ENCODE measurements around the gene SERPINA3.

Gene SERPINA3

DNA sequence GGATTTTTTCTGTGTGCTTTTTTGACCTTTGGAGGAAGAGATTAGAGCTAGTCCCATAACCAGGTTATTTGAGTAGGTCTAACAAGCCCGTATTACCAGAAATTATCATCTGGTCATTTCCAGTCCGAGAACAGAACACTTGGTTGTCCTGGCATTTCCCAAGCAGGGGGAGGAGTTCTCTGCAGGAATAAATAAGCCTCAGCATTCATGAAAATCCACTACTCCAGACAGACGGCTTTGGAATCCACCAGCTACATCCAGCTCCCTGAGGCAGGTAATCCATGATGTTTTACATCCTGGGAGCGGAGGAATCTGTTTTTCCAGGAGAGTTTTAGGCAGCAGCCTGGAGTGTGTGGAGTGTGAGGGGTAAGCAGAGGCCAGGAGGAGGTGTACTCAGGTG lies at the start of gene SERPINA3:
Gene SERPINA3 (plus strand): TSS at position 218 of the 400 bp plus-strand sequence. CDS start 2,051 bp downstream, outside the sequence.
- Mint-ChIP-seq H3K4me1 (ENCODE audit: low read depth) (no peaks in the 10 kb centered on the region), H3K4me3 (no peak within 1 kb of the TSS), H3K27me3 (ENCODE audit: low read depth) (no peaks in the 10 kb centered on the region), H3K36me3 (ENCODE audit: low read depth) (no peaks in the 10 kb centered on the region), H3K27ac (no peak within 1 kb of the TSS), H3K9me3 (peaks cover 6% of the 10 kb centered on the region)

DNA sequence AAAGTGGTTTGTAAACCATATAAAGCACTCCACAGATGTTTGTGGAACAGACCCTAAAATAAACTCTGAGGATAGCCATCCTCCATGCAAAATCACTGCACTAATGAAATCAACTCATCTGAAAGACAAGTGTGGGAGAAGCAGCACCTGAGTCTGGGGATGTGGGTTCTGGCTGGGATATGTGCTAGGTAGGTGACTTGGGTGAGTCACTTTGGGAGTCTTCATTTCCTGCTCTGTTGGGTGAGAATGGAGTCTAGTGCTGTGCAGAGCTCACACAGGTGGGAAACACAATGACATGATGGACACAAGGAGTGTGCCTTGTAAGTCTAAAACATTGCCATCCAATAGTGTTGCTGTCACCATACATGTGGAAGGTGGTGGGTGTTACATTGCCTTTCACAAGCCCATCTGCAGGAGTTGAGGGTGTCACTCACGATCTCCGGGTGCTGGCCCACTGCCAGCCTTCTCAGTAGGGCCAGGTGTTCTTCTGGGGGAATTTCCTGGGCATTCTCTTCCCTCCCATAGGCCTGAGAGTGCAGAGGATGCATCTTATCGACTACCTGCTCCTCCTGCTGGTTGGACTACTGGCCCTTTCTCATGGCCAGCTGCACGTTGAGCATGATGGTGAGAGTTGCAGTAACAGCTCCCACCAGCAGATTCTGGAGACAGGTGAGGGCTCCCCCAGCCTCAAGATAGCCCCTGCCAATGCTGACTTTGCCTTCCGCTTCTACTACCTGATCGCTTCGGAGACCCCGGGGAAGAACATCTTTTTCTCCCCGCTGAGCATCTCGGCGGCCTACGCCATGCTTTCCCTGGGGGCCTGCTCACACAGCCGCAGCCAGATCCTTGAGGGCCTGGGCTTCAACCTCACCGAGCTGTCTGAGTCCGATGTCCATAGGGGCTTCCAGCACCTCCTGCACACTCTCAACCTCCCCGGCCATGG lies 49.0 kb upstream of the SERPINA3 start:
- Mint-ChIP-seq H3K27ac (no peak overlapping the region), H3K9me3 (no peaks in the 10 kb centered on the region), H3K4me1 (ENCODE audit: low read depth) (no peaks in the 10 kb centered on the region), H3K4me3 (no peak overlapping the region), H3K36me3 (ENCODE audit: low read depth) (no peaks in the 10 kb centered on the region), H3K27me3 (ENCODE audit: low read depth) (no peaks in the 10 kb centered on the region)

DNA sequence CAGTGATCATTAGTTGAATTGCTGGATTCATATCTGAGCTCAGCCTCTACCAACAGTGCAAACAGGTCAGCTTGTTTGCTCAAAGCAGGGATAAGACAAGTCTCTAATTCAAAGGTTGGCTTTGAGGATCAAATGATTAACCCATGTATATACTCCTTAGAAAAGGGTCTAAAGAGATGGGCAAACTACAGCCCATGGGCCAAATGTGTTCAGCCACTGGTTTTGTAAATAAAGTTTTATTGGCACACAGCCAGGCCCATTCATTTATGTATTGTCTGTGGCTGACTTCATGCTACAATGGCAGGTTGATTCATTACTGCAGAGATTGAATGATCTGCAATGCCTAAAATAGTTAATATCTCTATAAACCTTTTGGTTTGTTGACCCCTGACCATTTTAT lies 47.8 kb upstream of the SERPINA3 start:
- H3K36me3 Mint-ChIP-seq (ENCODE audit: low read depth): no peaks in the 10 kb centered on the region
- no peaks in the 10 kb centered on the region for H3K9me3 Mint-ChIP-seq
- H3K27ac Mint-ChIP-seq: no peak overlapping the region
- no peaks in the 10 kb centered on the region for H3K27me3 Mint-ChIP-seq (ENCODE audit: low read depth)
- H3K4me3 Mint-ChIP-seq: no peak overlapping the region
- no peaks in the 10 kb centered on the region for H3K4me1 Mint-ChIP-seq (ENCODE audit: low read depth)

DNA sequence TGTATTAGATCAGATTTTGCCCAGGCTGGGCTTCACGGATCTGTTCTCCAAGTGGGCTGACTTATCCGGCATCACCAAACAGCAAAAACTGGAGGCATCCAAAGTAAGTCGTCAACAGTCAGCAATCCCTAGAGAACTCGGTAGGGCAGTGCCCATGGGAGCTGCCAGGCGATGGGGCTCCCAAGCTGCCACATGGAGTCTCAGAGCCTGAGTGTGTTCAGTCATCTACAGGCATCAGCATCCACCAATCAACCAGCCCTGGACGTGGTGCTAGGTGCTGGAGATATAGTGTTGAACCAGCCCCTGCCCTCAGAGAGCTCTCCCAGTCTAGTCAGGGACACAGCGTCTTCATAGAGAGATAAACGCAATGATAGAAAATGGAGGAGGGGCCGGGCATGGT lies 44.0 kb upstream of the SERPINA3 start:
- Mint-ChIP-seq H3K4me1 (ENCODE audit: low read depth) (no peaks in the 10 kb centered on the region), H3K36me3 (ENCODE audit: low read depth) (no peaks in the 10 kb centered on the region), H3K9me3 (no peaks in the 10 kb centered on the region), H3K27ac (no peak overlapping the region), H3K4me3 (no peak overlapping the region), H3K27me3 (ENCODE audit: low read depth) (no peaks in the 10 kb centered on the region)

DNA sequence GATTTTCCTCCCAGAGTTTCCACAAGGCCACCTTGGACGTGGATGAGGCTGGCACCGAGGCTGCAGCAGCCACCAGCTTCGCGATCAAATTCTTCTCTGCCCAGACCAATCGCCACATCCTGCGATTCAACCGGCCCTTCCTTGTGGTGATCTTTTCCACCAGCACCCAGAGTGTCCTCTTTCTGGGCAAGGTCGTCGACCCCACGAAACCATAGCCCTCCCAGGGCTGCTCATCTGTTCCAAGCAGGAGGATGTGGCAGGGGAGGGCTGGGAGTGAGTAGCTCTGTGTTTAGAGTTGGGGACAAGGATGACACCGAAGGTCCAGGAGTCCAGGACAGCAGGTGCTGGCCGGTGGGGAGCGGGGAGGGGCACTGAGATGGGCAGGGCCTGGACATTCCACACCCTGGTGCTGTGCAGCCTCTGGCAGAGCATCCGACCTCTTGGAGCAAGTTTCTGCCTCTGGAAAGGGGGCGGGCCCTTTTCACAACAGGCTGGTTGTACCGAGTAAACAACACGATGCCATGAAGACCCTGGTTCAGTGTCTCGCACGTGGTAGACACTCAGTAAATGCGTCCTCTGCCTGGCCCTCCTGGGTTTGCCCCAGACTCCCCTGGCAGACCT lies 42.7 kb upstream of the SERPINA3 start:
- H3K9me3 Mint-ChIP-seq: no peaks in the 10 kb centered on the region
- no peak overlapping the region for H3K27ac Mint-ChIP-seq
- H3K4me1 Mint-ChIP-seq (ENCODE audit: low read depth): no peaks in the 10 kb centered on the region
- H3K4me3 Mint-ChIP-seq: no peak overlapping the region
- no peaks in the 10 kb centered on the region for H3K27me3 Mint-ChIP-seq (ENCODE audit: low read depth)
- H3K36me3 Mint-ChIP-seq (ENCODE audit: low read depth): no peaks in the 10 kb centered on the region

DNA sequence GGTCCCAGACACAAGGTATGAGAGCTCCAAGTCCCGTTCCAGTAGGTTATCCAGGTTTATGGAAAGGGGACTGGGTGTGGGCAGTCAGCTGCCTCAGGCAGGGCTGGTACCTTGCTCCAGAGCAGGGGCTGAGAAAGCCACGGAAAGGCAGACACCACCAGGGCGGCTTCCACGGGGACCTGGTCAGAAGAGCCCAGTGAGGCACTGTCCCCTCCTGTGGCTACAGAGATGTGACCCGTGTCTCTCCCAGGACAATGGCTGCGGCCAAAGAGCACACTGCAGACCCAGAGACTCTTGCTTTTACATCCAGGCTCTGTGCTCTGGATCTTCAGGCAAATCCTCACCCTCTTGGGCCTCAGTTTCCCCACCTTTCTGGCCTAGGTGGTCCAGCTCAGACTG lies 42.2 kb upstream of the SERPINA3 start:
- Mint-ChIP-seq H3K4me1 (ENCODE audit: low read depth) (no peaks in the 10 kb centered on the region), H3K36me3 (ENCODE audit: low read depth) (no peaks in the 10 kb centered on the region), H3K27me3 (ENCODE audit: low read depth) (no peaks in the 10 kb centered on the region), H3K4me3 (no peak overlapping the region), H3K27ac (no peak overlapping the region), H3K9me3 (no peaks in the 10 kb centered on the region)

DNA sequence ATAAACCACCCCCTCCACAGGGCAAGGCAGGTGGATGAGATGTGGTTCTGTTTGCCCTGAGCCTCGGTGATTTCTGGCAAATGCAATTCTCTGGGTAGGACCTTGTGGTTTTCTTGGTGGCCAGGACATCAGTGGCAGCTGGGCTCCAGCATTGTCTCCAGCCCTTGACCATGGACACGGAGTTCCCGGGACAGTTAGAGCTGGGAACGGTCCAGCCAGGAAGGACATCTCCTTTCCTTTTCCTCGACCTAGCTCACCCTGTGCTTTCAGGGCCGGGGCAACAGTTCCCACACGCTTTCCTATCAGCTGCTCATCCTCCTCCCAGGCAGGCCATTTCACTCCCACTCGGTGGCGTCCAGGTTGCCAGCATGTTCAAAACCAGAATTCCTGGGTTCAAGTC lies 41.8 kb upstream of the SERPINA3 start:
- no peak overlapping the region for H3K4me3 Mint-ChIP-seq
- no peaks in the 10 kb centered on the region for H3K27me3 Mint-ChIP-seq (ENCODE audit: low read depth)
- no peak overlapping the region for H3K27ac Mint-ChIP-seq

DNA sequence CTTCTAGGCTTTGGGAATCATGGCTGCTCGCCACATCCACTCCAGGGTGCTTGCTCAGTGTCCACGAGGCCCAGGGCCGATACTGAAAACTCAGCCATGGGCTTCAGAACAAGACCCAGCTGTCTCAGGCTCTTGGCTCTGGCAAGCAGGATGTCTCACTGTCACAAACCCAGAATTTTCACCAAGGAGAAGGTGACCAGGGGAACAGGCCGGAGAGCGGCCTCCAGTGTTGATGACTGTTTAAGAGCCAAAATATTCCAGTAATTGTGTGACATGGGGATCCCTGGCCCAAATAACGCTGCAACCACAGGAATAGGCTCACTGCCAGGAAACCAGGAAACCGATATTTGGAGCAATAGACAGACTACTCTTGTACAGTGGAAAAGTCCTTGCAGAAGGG lies 40.8 kb upstream of the SERPINA3 start:
- Mint-ChIP-seq H3K4me1 (ENCODE audit: low read depth) (no peaks in the 10 kb centered on the region), H3K27me3 (ENCODE audit: low read depth) (no peaks in the 10 kb centered on the region), H3K4me3 (no peak overlapping the region), H3K27ac (no peak overlapping the region), H3K9me3 (no peaks in the 10 kb centered on the region), H3K36me3 (ENCODE audit: low read depth) (no peaks in the 10 kb centered on the region)

More for the DNA sequence above, 41.8 kb upstream of the SERPINA3 start:
- H3K36me3 Mint-ChIP-seq (ENCODE audit: low read depth): no peaks in the 10 kb centered on the region
- H3K4me1 Mint-ChIP-seq (ENCODE audit: low read depth): no peaks in the 10 kb centered on the region
- H3K9me3 Mint-ChIP-seq: no peaks in the 10 kb centered on the region

DNA sequence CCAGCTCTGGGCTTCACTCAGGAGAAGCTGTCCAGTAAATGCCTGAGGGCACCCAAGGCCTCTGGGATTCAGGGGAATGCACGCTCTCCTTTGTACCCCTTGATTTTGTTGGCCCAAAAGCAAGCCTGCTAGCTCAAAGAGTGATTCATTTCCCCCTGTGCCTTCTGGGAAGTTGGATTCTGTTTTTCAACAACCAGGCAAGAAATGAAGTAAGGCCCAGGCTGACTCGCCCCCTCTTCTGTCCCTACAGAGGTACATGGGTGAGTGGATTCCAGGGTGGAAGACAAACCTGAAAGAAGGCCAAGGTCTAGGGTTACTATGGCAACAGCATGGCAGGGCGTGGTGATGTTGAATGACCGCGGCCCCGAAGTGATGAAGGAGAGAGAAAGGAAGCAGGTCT lies 40.2 kb upstream of the SERPINA3 start:
- Mint-ChIP-seq H3K27me3 (ENCODE audit: low read depth) (no peaks in the 10 kb centered on the region), H3K36me3 (ENCODE audit: low read depth) (no peaks in the 10 kb centered on the region), H3K4me1 (ENCODE audit: low read depth) (no peaks in the 10 kb centered on the region), H3K9me3 (no peaks in the 10 kb centered on the region), H3K4me3 (no peak overlapping the region), H3K27ac (no peak overlapping the region)

DNA sequence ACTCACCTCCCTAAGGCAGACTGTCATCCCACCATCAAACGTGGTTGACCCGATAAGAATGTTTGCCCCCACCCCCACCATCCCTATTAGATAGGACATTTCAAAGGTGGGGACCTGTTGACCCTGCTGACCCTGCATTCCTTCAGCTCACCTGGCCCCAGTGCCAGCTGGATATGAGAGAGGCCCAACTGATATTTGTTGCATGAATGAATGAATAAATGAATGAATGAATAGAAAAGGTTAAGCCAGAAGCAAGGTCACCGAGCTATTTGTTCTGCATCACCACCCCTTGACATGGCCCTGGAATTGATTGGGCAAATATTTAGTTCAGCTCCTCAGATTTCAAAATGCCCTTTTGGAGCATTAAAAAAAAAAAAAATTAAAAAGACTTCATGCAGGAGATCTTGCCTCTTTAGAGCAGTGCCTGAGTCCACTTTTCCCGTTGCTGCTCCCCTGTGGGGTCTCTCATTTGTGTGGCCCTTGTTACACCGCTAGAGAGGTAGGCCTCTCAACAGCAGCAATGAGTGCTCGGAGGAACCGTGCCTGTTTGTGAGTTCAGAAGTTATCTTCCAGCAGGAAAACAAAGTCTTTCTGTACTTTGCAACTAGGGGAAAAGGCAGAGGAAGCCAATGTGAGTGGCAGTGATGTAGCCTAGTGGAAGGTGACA lies 39.4 kb upstream of the SERPINA3 start:
- no peak overlapping the region for H3K27ac Mint-ChIP-seq
- H3K9me3 Mint-ChIP-seq: no peaks in the 10 kb centered on the region
- no peaks in the 10 kb centered on the region for H3K27me3 Mint-ChIP-seq (ENCODE audit: low read depth)
- no peaks in the 10 kb centered on the region for H3K36me3 Mint-ChIP-seq (ENCODE audit: low read depth)
- no peaks in the 10 kb centered on the region for H3K4me1 Mint-ChIP-seq (ENCODE audit: low read depth)
- no peak overlapping the region for H3K4me3 Mint-ChIP-seq

DNA sequence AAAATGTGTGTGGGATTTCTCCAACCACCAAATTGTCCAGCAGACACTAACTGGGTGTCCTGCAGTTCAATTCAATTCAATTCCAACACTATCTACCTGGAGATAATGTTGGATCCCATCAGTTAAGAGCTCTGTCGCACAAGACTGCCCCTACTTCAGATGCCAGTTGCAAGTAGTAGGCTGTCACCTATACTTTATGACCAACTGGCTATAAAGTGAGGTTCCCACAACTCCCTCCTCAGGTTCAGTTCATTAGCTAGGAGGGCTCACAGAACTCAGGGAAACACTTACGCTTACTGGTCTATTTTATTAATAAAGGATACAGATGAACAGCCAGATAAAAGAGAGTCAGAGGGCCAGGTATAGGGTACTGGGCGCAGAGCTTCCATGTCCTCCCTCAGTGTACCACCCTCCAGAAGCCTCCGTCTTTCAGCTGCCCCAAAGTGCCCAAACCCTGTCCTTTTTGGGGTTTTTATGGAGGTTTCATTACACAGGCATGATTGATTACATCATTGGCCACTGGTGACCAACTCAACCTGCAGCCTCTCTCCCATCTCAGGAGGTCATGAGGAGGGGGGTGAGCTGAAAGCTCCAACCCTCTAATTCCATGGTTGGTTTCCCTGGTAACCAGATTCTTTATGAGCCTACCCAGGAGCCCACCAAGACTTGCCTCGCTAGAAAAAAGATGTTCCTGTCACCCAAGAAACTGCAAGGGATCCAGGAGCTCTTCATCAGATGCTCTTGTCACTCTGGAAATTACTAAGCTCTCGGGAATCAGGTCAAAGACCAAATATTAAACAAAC lies 38.5 kb upstream of the SERPINA3 start:
- Mint-ChIP-seq H3K4me3 (no peak overlapping the region), H3K27ac (no peak overlapping the region), H3K4me1 (ENCODE audit: low read depth) (no peaks in the 10 kb centered on the region), H3K36me3 (ENCODE audit: low read depth) (no peaks in the 10 kb centered on the region), H3K9me3 (no peaks in the 10 kb centered on the region), H3K27me3 (ENCODE audit: low read depth) (no peaks in the 10 kb centered on the region)

DNA sequence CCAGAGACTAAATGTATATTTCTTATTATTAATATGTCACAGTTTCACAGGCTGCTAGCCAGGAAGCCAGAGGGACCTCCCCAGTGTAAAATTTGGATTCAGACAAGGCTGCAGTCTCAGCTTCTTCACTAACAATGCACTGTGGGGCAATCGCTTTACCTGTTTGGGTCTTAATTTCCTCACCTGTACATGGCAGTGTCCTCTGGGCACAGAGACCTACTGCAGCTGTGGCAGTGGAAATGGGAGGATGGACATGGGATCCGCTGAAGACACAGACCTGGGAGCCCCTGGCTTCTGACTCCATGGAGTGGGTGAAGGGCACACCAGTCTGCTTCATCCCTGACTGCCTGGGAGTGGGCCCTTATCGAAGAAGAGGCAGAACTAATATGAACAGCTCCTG lies 37.9 kb upstream of the SERPINA3 start:
- no peaks in the 10 kb centered on the region for H3K4me1 Mint-ChIP-seq (ENCODE audit: low read depth)
- H3K36me3 Mint-ChIP-seq (ENCODE audit: low read depth): no peaks in the 10 kb centered on the region
- no peak overlapping the region for H3K27ac Mint-ChIP-seq
- no peaks in the 10 kb centered on the region for H3K9me3 Mint-ChIP-seq
- H3K4me3 Mint-ChIP-seq: no peak overlapping the region
- no peaks in the 10 kb centered on the region for H3K27me3 Mint-ChIP-seq (ENCODE audit: low read depth)

DNA sequence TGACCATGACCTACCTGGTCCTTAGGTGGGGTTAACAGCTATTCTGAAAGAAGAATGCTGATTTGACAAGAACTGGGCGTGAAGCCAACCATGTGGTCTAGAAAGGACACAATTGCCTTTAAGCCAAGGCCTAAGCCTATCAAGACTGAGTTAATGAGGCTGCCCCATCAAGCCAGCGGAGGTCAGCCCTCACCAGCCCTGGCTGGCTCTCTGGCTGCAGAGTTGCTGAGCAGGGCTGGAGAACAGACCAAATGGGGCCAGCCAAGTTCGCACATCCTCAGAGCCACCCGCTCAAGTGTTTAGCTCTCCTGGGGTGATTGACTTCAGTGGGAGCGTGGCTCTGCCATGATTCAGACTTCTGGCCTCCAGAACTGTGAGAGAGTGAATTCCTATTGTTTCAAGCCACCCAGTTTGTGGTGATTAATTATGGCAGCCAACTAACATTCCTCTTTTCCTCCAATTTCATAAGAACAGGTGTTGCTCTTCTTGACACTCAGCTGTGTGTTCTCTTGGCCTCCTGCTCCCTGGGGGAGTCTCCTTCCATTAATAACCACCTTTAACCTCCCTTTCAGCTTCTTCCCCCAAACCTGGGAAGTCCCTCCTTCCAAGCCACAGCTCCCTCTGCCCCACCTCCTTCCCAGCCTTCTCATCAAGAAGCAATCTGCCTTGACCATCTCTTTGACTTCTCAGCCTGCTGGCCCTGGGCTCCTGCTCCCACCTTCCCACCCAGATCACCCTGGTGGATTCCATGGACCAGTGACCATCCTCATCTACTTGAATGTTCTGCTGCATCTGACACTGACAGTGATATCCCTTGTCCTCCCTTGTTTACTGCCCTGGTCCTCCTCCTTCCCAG lies 36.2 kb upstream of the SERPINA3 start:
- H3K4me1 Mint-ChIP-seq (ENCODE audit: low read depth): no peaks in the 10 kb centered on the region
- no peaks in the 10 kb centered on the region for H3K9me3 Mint-ChIP-seq
- H3K36me3 Mint-ChIP-seq (ENCODE audit: low read depth): no peaks in the 10 kb centered on the region
- H3K27me3 Mint-ChIP-seq (ENCODE audit: low read depth): no peaks in the 10 kb centered on the region
- no peak overlapping the region for H3K4me3 Mint-ChIP-seq
- no peak overlapping the region for H3K27ac Mint-ChIP-seq
